Fibroblast of mammary gland (primary cell): ENCODE results near the gene AFAP1.
A peak's percentile ranks its signal among the peaks of the same experiment; 100 is the strongest.

Source experiments
- DNase-seq: peaks from one replicate; pipeline ENCODE4 v3.0.0-alpha.2; 2010; ENCODE audit warnings: low read depth
- H3K4me3 ChIP-seq: 2 replicates; pipeline ENCODE4 v1.5.1; 2011; ENCODE audit warnings: low read depth, mild to moderate bottlenecking, low read length, moderate library complexity; ENCODE audit not compliant: control insufficient read depth
- TF ChIP-seq, protein P1 (sequence below): conservative IDR thresholded peaks from 2 replicates; pipeline ENCODE4 v1.5.1; 2011; ENCODE audit warnings: low read depth, low read length, inconsistent platforms; ENCODE audit not compliant: control insufficient read depth, insufficient read depth

The AFAP1 gene

DNA sequence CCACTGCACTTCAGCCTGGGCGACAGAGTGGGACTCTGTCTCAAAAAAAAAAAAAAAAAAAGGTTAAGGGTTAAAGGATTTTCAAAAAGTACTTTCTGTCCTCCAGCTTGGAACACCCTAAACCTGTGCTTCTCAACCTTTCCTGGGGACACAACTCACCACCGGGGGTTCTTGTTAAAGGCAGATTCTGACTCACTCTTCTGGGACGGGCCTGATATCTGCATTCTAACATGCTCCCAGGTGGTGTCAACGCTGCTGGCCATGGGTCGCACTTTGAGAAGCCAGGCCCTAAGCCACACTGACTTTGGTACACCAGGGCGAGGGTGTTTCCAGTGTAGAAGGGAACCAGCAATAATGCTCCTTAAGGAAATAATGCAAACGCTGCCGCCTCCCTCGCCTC lies 46.1 kb downstream of the AFAP1 start:
- TF ChIP-seq, protein P1, sequence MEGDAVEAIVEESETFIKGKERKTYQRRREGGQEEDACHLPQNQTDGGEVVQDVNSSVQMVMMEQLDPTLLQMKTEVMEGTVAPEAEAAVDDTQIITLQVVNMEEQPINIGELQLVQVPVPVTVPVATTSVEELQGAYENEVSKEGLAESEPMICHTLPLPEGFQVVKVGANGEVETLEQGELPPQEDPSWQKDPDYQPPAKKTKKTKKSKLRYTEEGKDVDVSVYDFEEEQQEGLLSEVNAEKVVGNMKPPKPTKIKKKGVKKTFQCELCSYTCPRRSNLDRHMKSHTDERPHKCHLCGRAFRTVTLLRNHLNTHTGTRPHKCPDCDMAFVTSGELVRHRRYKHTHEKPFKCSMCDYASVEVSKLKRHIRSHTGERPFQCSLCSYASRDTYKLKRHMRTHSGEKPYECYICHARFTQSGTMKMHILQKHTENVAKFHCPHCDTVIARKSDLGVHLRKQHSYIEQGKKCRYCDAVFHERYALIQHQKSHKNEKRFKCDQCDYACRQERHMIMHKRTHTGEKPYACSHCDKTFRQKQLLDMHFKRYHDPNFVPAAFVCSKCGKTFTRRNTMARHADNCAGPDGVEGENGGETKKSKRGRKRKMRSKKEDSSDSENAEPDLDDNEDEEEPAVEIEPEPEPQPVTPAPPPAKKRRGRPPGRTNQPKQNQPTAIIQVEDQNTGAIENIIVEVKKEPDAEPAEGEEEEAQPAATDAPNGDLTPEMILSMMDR, result no peak

DNA sequence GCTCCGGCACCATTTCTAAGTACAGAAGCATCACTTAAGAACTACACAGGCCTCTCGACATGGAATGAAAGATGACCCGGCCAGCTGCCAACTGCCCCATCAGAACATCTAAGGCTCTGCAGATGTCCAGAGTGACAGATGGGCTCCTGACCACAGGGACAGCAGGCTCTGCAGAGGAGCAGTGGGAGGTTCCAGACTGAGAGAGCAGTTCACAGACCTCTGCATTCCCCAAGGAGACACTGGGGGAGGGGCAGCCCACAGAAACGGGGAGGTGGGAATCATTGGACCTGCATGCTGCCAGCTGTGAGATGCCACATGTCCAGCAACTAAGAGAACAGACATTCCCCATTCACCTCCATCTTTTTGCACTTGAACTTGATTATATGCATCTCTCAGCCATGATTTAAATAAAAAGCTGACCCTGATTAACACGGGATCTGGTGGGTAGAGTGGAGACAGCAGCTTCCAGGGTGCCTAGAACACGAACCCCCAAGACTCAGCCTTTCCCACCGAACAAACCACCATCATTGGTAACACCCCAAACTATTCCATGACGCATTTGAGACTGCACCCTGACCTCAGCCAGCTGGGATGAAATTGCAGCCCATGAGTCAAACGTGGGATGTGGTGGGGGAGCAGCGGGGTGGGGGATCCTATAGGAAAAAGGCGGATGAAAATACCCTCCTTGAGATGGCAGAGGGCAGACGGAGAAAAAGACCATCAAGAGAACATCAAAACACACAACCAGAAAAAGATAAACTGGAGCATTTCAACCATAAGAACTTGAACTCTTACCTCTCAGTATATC lies 47.2 kb downstream of the AFAP1 start:
- TF ChIP-seq, protein P1, result no peak
- peak; percentile 96 for DNase-seq
- H3K4me3 ChIP-seq, result no peak overlapping the region

More for the DNA sequence above, 46.1 kb downstream of the AFAP1 start:
- no peak overlapping the region for H3K4me3 ChIP-seq
- no peak for DNase-seq

DNA sequence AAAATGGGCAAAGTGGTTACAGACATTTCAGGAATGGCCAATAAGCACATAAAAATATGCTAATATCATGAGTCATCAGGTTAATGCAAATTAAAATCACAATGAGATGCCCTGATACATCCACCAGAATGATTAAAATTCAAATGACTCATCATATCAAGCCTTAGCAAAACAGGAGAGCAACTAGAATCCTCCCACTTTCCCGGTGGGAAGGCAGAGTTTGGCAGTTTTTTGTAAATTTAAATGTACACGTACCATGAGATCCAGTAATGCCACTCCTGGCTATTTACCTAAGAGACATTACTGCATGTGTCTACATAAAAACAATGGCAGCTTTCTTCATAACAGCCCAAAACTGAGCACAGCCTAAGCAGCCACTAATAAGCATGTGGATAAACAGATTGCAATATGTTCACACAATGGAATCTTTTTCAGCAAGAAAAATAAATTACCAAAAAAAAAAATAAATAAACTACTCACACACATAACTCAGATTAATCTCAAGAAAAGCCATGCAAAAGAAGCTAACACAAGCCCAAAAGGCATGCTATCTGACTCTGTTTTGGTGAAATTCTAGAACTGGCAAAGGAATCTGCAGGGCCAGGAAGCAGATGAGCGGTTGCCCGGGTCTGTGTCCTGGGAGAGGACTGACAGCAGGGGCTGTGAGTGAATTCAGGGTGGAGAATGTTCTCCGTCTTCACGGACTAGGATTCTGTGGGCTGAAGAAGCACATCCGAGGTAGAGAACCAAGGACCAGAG lies 48.8 kb downstream of the AFAP1 start:
- DNase-seq, result peak; percentile 94
- H3K4me3 ChIP-seq, result no peak overlapping the region
- TF ChIP-seq, protein P1, result no peak

DNA sequence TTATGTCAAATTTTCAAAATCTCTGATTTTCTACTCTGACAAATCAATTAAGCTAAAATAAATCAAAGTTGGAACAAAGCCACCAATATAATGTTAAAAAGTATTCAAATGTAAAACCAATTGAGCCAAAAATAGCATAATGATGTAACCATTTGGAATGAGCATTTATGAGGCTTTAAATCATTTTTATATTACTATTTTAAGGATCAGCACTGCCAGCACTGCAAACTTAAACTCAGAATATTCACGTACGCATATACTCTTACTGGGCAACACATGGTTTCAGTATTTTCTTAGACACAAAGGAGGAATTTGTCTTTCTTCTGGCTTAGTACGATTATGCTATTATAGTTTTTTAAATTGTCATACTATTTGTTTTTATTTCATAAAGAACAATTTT lies 52.2 kb downstream of the AFAP1 start:
- DNase-seq, result no peak
- no peak overlapping the region for H3K4me3 ChIP-seq
- TF ChIP-seq, protein P1, result no peak

DNA sequence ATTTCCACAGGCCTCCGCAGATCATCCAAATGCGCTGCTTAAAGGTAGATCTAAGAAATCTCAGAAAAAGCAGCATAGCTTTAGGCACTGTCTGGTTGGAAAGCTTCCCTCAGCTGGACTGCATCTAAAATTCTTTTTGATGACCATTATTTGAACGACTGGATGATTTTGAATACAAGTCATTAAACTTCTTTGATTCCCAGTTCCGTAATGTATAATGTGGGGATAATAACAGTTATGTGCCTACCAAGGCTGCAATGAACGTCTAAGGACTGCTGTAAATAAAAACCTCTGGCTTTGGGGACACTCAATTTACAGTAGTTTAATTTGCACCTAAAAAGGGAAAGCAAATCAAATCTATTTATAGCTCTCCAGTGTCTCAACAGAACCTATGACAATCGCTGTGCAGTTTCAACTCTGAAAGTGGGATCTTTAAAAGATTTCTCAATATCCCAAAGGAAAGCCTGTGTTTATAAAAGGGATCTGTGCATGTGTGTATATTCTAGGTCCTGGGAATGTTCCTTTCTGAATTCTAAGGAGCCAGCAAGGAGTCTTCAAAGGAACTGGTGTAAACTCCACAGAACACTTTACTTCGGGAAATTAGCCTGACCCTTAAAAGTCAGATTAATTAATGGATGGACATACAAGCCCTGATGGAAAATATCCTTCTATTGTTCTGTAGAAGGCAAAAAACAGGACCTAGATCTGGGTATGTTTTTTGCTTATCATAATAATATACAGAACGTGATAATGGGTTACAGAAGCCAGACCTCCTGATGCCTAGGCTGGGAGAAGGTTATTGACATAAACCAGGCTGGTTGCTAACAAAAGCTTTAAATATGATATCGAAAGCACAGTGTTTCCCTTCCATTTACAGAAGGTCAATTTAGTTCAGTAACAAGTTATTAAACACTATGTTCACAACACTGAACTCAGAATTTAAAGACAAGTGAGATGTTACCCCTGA lies 53.4 kb downstream of the AFAP1 start:
- no peak overlapping the region for H3K4me3 ChIP-seq
- DNase-seq, result peak; percentile 57
- TF ChIP-seq, protein P1, result no peak

DNA sequence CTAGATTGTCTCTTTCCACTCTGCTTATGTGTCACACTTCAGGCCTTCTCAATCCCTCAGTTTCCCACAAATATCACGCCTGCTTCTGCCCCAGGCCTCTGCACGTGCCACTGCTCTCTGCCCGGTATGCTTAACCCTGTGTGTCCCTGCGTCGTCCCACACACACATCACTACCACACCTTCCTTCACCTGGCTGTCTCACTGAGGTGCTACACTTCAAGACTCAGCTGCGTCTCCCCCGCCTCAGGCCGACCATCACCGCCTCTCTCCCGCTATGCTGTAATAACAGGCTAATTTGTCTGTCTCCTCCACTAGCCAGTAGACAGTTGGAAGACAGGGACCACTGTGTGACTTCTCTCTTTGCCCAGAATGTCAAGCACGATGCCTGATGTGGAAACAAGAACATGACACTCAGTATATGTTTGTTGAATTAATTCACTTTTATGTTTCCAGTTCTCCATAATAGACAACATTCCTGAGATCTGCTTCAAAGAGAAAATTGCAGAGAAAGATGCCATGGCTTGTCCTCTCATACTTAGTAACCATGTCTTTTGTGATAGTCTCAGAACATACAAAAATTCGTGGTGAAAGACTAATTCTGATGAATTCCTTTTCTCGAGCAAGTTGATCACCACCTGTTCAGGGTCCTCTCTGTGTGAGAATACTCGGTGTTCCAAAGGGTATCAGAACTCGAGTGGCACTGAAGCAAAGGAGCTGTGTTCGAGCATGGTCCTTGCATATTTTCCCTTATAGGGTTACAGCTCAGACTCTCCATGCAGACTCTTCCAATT lies 54.2 kb downstream of the AFAP1 start:
- TF ChIP-seq, protein P1, result no peak
- no peak overlapping the region for H3K4me3 ChIP-seq
- DNase-seq, result no peak
